ENCODE measurements around the gene EFCAB6. TPM values are rescaled to one million over a fixed set of nuclear protein-coding genes. Genes with fewer than 3 reads are reported as not detected.

The EFCAB6 gene
- total and polyA plus RNA-seq, 3 donors from 2014 or later, result 41.3 to 108 (median 81.5) TPM

DNA sequence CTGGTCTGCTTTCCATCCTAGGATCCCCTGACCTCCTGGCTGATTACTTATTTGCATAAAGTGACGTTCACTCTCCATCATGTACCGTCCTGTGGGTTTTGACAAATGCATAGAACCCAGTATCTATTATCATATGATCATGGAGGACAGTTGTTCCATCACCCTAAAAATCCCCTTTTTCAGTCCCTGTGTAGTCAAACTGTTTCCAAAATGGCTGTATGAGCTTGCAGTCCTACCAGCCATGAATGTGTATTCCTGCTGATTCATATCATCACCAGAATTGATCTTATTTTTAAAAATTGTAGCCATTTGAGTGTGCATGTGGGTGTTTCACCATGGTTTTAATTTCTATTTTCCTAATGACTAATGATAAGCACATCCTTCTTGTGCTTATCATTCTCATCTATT is 291.5 kb downstream of the EFCAB6 start:
- Histone ChIP-seq H3K27ac (no peak overlapping the region), H3K4me3 (no peak overlapping the region), H3K9me3 (no peaks in the 10 kb centered on the region), H3K36me3 (ENCODE audit: low read depth, missing control alignments) (no peaks in the 10 kb centered on the region), H3K4me1 (no peaks in the 10 kb centered on the region), H3K27me3 (no peaks in the 10 kb centered on the region)
- intact Hi-C loops (cut with DNase I; ENCODE audit: low total_unique reads), result no loop called here
- 72 to 85% methylated on average over 2 of the region's 2 CpGs for whole genome bisulfite sequencing, 2 donors
- no peak for DNase-seq
- no peak for TF ChIP-seq POLR2A (IDR thresholded peaks at IDR 0.05)
- TF ChIP-seq CTCF (IDR thresholded peaks at IDR 0.05), result no peak

GRCh38 chr22:43516996-43517635 is 295.0 kb downstream of the EFCAB6 start:
- Histone ChIP-seq H3K4me1 (no peaks in the 10 kb centered on the region), H3K27ac (no peak overlapping the region), H3K27me3 (no peaks in the 10 kb centered on the region), H3K9me3 (no peaks in the 10 kb centered on the region), H3K36me3 (ENCODE audit: low read depth, missing control alignments) (no peaks in the 10 kb centered on the region), H3K4me3 (no peak overlapping the region)
- intact Hi-C loops (cut with DNase I; ENCODE audit: low total_unique reads), result no loop called here
- no peak for DNase-seq
- WGBS, 2 donors, result 80 to 88% methylated on average over 12 to 14 of the region's 14 CpGs
- TF ChIP-seq CTCF (IDR thresholded peaks at IDR 0.05), result no peak
- no peak for TF ChIP-seq POLR2A (IDR thresholded peaks at IDR 0.05)

DNA sequence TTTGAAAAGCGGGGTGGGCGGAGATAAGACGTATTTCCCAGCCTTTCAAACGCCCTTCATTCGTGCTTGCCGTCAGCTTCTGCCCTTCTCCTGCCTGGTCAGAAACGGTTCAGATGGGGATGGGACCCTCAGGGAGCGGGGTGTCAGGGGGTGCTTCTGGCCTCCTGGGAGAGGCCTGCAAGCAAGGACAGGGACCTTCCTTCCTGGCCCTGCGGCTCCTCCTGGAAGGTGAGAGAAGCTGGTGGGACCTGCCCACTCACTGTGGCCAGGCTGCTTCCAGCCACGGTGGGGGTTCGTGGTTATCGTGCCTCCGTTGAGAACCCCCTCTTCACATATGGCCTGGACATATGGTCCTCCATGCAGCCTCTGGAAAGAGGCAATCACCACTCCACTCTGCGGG is 295.7 kb downstream of the EFCAB6 start:
- TF ChIP-seq CTCF (IDR thresholded peaks at IDR 0.05) (no peak), POLR2A (IDR thresholded peaks at IDR 0.05) (no peak)
- intact Hi-C loops (cut with DNase I; ENCODE audit: low total_unique reads), result no loop called here
- 85 to 89% methylated on average over 14 of the region's 14 CpGs for WGBS, 2 donors
- Histone ChIP-seq H3K4me1 (no peaks in the 10 kb centered on the region), H3K36me3 (ENCODE audit: low read depth, missing control alignments) (no peaks in the 10 kb centered on the region), H3K27ac (no peak overlapping the region), H3K4me3 (no peak overlapping the region), H3K9me3 (no peaks in the 10 kb centered on the region), H3K27me3 (no peaks in the 10 kb centered on the region)
- DNase-seq, result no peak

GRCh38 chr22:43515902-43516301 is 296.2 kb downstream of the EFCAB6 start:
- WGBS, 2 donors, result 73 to 81% methylated on average over 11 to 13 of the region's 13 CpGs
- Histone ChIP-seq H3K27ac (no peak overlapping the region), H3K27me3 (no peaks in the 10 kb centered on the region), H3K36me3 (ENCODE audit: low read depth, missing control alignments) (no peaks in the 10 kb centered on the region), H3K9me3 (no peaks in the 10 kb centered on the region), H3K4me3 (no peak overlapping the region), H3K4me1 (no peaks in the 10 kb centered on the region)
- no peak for DNase-seq
- intact Hi-C loops (cut with DNase I; ENCODE audit: low total_unique reads), result no loop called here
- TF ChIP-seq CTCF (IDR thresholded peaks at IDR 0.05) (no peak), POLR2A (IDR thresholded peaks at IDR 0.05) (no peak)

DNA sequence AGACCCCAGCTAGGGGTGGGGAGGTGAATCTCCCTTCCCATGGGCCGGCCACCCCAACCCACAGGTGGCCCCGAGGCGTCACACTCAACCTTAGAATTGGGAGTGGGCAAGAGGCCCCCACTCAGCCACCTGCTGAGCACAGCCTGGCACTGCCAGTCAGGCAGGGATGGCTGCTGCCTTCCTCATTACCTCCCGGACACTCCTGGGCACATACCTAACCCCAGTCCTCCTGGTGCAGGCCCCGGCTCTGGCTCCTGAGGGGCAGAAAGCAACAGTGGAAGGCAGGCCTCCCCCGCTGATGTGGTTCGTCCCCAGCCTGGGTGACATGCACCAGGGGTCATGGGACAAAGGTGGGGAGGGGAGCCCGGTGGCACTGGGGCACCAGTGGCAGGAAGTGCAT is 296.7 kb downstream of the EFCAB6 start:
- Histone ChIP-seq H3K4me1 (no peaks in the 10 kb centered on the region), H3K27me3 (no peaks in the 10 kb centered on the region), H3K36me3 (ENCODE audit: low read depth, missing control alignments) (no peaks in the 10 kb centered on the region), H3K4me3 (no peak overlapping the region), H3K9me3 (no peaks in the 10 kb centered on the region), H3K27ac (no peak overlapping the region)
- intact Hi-C loops (cut with DNase I; ENCODE audit: low total_unique reads), result no loop called here
- DNase-seq, result no peak
- TF ChIP-seq POLR2A (IDR thresholded peaks at IDR 0.05) (no peak), CTCF (IDR thresholded peaks at IDR 0.05) (no peak)
- 92 to 94% methylated on average over 8 of the region's 8 CpGs for WGBS, 2 donors
